ES-I3 (cell line): ENCODE results near the gene INTS6.
A peak's percentile ranks its signal among the peaks of the same experiment; 100 is the strongest.

Experiments
- H3K36me3 ChIP-seq: 2 replicates; pipeline ENCODE4 v1.6.1; 2013; ENCODE audit warnings: mild to moderate bottlenecking, low read length, control low read depth, moderate library complexity; ENCODE audit not compliant: insufficient read depth
- H3K4me1 ChIP-seq: 2 replicates; pipeline ENCODE4 v1.6.1; 2013; ENCODE audit warnings: mild to moderate bottlenecking, control low read depth, low read length; ENCODE audit not compliant: insufficient read depth
- H3K9ac ChIP-seq: 2 replicates; pipeline ENCODE4 v1.6.1; 2013; ENCODE audit warnings: low read depth, mild to moderate bottlenecking, low read length, moderate library complexity
- H3K9me3 ChIP-seq: 2 replicates; pipeline ENCODE4 v1.6.1; 2013; ENCODE audit warnings: mild to moderate bottlenecking, low read length, moderate library complexity; ENCODE audit not compliant: control insufficient read depth, insufficient read depth

INTS6 gene

DNA sequence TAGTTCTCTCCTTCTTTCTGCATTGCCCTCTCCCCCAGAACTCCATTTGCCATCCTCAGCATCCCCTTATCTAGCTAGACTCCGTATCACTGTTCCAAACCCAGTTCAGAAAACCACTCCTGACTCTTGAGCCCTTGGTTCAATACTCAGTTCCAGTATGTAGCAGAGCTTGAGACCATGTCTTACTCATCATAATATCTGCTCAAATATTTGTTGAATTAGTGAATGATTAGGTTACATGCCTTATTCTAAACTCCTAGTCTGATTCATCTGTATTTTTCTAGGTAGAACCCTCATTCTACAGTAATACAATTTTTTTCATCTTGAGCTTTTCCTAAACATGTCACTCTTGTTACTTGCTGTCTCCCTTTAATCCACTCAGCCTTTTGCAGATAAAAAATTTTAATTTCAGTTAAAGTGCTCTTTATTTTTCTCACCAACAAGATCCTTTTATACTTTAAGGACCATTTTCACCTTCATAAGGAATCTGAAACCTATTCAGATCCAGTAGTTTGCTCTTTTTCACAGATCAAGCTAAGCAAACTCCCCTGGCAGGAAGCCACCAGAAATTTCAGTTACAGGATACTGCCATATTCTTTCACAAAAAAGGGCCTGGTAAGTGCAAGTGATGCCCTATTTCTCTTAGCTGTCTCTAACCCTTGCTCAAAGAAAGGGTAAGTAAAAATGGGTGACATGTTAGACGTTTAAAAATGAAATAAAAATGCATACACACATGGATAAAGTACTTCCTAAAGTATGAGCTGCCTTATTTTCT, 23.1 kb upstream of the INTS6 start:
- Histone ChIP-seq H3K36me3 (no peaks in the 10 kb centered on the region), H3K9me3 (no peaks in the 10 kb centered on the region), H3K4me1 (no peaks in the 10 kb centered on the region), H3K9ac (no peak overlapping the region)

DNA sequence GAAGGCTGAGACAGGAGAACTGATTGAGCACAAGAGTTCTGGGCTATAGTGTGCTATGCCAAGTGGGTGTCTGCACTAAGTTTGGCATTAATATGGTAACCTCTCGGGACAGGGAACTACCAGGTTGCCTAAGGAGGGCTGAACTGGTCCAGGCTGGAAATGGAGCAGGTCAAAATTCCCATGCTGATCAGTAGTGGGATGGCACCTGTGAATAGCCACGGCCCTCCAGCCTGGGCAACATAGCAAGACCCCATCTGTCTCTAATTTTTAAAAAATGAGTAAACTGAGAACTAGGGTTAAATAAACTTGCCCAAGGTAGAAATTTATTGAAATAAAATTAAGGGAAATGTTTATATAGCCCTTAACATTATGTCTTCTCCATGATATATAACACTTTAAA, 17.0 kb upstream of the INTS6 start:
- Histone ChIP-seq H3K9ac (no peak overlapping the region), H3K36me3 (no peaks in the 10 kb centered on the region), H3K9me3 (no peaks in the 10 kb centered on the region), H3K4me1 (no peaks in the 10 kb centered on the region)

DNA sequence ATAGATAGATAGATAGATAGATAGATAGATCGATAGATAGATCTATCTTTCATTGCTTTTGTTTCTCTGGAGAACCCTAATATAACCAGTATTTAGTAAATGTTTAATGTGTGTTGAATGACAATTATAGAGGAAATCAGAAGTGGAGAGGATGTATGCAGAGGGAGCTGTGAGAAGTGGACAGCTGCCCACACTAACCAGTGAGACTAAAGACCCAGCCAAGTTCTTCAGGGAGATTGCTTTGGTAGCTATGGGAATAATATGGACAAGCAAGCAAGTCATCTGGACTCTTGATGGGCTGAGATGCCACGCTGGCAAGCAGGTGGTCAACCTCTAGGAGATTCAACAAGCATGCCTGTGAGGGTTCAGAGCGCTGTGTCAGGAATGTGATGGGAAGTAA, 14.9 kb upstream of the INTS6 start:
- no peaks in the 10 kb centered on the region for H3K4me1 ChIP-seq
- H3K9ac ChIP-seq, result no peak overlapping the region
- H3K36me3 ChIP-seq, result no peaks in the 10 kb centered on the region
- H3K9me3 ChIP-seq, result no peaks in the 10 kb centered on the region

DNA sequence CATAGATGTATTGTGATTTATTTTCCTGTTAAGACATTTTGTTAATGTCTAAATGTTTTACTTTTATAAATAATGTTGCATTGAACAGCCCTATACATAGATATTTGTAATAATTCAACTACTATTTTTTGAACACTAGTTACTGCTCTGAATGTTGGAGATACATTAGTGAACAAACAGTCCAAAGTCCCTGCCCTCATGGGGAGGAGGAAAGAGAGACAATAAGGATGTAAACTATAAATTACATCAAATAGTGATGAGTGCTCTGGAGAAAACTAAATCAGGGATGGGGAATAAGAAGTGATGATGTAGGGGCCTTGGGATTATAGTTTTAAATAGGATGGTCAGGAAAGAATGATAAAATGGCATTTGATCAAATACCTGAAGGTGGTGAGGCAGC, 12.3 kb upstream of the INTS6 start:
- Histone ChIP-seq H3K4me1 (no peaks in the 10 kb centered on the region), H3K36me3 (no peaks in the 10 kb centered on the region), H3K9ac (no peak overlapping the region), H3K9me3 (no peaks in the 10 kb centered on the region)

DNA sequence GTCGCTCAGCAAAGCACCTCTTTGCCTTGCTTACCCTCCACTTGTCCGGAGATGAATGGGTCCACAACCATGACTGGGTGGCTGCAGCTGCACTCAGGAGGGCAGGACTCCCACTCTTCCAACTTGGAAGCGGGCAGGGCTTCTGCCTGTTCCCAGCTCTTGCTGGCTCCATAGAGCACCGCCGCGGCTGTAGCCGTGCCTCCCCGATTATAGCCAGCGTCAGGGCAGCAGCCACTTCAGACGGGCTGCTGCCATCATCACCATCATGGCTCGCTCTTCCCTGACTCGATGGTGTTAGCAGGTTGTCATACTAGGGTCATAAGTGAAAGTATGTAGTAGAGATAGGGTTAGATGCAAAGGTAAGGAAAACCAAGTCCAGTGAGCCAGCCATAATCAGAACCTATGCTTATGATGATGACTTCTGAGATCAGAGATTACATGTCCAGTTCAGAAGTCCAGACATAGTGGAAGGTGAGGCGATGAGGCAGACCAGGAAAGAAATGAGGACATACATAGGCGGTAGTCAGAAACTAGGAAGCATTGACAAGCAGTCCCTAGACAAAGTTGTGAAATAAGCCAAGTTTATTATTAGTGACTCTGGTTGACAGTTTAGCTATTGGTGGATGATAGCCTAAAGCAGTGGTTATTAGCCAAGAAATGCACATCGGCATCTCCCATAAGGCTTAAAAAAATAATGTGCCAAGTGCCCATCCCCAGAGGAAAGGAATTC, 4.4 kb upstream of the INTS6 start:
- 0 out of 2 replicates have a peak, but pooled peaks cover 2% of the 10 kb centered on the region for H3K36me3 ChIP-seq
- no peak overlapping the region for H3K9ac ChIP-seq
- H3K4me1 ChIP-seq, result no peaks in the 10 kb centered on the region; the same call in 1 of the 2 replicates
- peaks cover 2% of the 10 kb centered on the region; the same call in 1 of the 2 replicates for H3K9me3 ChIP-seq

DNA sequence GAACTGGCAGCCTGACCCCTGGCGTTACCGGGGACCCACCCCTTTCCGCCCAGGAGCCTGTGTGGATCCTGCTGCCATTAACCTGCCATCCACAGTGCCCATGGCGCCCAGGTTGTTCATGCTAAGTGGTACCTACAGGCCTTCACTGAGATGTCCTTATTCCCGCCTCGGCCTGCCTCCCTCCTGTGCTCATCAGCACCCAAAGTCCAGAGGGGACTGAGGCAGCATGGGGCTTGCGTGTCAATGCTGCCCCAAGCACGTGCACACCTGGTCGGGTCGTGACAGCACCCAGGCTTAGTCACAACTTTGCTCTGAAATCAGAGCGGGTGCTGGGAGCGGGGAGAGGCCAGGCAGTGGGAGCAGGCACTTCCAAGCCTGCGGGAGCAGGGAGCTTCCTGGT, 3.7 kb upstream of the INTS6 start:
- no peak overlapping the region for H3K9ac ChIP-seq
- no peaks in the 10 kb centered on the region; the same call in 1 of the 2 replicates for H3K4me1 ChIP-seq
- peaks cover 2% of the 10 kb centered on the region; the same call in 1 of the 2 replicates for H3K9me3 ChIP-seq
- H3K36me3 ChIP-seq, result 0 out of 2 replicates have a peak, but pooled peaks cover 2% of the 10 kb centered on the region

DNA sequence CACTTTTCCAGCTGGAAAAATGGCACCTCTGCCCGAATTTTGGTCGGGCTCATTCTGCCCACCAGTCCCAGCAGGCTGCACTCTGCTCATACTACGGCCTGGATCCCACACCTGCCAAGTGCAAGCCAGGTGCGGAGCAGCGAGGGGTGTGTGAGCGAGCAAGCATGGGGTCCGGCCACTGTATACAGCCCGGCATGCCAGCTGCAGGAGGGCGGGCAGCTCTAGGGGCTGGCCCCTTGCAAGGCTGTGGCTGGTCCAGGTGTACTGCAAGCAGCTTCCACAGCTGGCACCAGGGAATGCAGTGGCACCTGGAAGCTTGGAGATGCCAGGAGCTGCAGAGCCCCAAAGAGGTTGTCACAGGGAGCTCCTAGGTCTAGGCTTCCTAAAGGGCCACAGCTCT, 2.7 kb upstream of the INTS6 start:
- Histone ChIP-seq H3K9ac (no peak overlapping the region), H3K9me3 (peaks cover 2% of the 10 kb centered on the region; the same call in 1 of the 2 replicates), H3K4me1 (peaks cover 3% of the 10 kb centered on the region; the same call in 1 of the 2 replicates)

DNA sequence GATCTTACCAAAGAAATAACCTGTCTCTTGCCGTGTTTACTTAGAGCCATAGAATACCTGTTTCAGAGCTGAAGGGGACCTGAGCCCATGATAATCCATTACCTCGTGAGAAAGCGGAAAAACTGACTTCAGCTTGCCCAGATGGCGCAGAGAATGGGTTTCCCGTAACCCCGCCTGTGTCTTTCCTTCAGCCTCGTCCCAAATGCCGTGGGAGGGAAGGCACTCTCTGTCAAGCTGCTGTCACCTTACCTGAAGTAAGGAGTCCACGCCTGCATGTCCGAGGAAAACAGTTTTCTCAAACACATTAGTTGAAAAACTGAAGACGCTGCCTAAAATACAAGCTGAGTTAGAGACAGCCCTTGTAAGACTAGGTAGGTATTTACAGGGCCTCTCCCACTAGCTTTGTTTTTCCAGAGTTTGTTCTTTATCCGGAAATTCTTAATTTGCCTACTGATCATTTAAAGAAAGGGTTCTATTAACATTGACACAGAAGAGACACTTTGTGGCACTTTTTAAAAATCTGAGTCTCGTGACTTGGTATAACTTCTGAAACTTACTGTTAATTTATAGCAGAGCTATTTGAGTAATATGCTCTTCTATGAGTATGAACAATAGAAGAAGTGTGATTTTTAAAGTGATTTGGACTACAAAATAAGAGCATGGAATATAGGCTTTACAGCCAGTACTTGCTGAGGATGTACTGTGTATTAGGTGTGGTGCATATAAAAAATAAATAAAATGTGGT, 1.3 kb upstream of the INTS6 start:
- Histone ChIP-seq H3K9me3 (peaks cover 2% of the 10 kb centered on the region; the same call in 1 of the 2 replicates), H3K4me1 (peaks cover 6% of the 10 kb centered on the region; the same call in 1 of the 2 replicates), H3K36me3 (0 out of 2 replicates have a peak, but pooled peaks cover 2% of the 10 kb centered on the region), H3K9ac (peak overlapping the region; percentile 95)

More for the DNA sequence above, 2.7 kb upstream of the INTS6 start:
- 0 out of 2 replicates have a peak, but pooled peaks cover 2% of the 10 kb centered on the region for H3K36me3 ChIP-seq

DNA sequence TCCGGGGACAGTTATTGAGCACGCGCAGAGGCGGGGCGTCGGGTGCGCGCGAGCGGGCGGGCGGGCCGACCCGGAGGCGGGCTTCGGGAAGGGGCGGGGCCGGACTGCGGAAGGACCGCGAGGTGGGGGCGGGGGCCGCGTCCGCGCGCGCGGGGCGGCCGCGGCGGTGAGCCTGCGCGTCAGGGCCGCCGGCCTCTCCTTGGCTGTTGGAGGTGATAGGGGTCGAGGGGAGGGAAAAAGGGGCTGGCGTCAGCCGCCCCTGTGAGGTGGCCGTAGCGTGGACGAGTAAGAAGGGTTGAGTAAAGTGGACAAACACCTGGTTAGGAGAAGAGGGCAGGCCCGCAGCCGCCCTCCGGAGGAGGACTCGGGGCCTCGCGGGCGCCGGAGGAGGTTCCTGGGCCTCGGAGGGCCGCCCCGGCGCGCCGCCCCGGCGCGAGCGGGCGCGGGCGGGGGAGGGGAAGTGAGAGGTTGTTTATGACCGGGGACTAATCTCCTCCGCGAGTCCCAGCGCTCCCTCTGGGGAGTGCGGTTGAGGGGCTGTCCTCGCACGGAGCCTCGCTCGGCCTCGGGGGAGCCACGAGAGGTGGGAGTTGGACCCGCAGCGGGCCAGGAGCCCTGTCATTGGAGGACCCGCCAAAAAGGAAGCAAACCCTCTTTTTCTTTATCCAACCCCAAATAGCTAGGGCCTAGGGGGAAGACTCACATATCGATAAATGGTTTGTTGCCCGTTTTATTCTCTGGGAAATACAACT, 547 bp upstream of the INTS6 start:
- Histone ChIP-seq H3K9ac (peak overlapping the region; percentile 95), H3K4me1 (peaks cover 6% of the 10 kb centered on the region; the same call in 1 of the 2 replicates), H3K36me3 (0 out of 2 replicates have a peak, but pooled peaks cover 2% of the 10 kb centered on the region), H3K9me3 (peaks cover 2% of the 10 kb centered on the region; the same call in 1 of the 2 replicates)

DNA sequence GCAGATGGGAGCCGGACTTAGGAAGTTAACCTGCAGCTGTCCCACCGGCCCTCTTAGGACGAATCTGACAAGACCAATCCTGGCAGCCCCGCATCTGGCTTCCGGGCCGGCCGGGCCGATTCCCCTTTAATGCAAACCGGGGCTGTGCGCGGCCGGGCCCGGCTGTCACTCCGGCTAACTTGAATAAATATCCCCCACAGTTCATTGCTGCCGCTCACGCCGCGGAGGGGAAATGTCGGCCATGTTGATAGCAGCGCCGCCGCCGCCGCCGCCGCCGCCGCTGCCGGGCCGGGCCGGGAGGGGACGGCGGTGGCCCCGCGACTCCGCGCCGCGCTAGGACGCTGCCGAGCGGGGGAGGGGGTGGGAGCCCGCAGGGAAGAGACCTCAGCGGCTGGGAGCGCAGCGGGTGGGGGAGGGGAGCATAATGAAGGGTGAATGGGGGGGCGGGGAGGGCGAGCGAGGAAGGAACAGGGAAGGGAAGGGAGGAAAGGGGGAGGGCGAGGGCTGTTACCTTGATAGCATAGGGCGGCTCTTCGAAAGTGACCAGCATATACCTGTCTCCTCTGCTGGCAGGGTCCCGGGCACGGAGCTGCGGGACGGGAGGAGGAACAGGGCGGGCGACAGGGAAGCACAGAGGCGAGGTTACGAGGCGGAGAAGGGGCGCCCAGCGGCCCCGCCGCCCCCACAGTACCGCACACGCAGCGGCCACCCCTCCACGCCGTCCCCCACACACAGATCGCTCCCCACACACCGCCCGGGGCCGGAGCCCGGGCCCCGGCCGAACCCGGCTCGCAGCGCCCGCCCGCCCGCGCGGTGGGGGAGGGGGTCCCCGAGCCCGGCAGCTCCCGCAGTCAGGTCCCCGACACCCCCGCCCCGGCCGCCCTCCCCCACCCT, 1.1 kb downstream of the INTS6 start:
- peaks cover 2% of the 10 kb centered on the region; the same call in 1 of the 2 replicates for H3K9me3 ChIP-seq
- 0 out of 2 replicates have a peak, but pooled peaks cover 2% of the 10 kb centered on the region for H3K36me3 ChIP-seq
- H3K4me1 ChIP-seq, result peaks cover 6% of the 10 kb centered on the region; the same call in 1 of the 2 replicates
- peak overlapping the region; percentile 85 for H3K9ac ChIP-seq

DNA sequence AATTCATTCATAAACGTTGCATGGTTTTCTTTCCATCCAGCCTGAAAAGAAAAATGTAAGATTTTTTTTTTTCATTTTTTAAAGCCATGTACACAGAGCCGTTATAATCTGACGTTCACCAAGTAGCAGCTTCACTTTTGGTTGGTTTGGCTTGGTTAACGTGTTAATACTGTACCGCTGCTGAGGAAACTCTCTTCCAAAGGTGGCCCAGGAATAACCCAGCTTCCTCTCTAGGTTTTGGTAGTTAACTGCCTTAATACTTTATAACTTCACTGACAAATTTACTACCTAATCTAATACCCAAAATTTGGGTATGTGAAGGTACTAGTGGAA, 1.7 kb downstream of the INTS6 start:
- Histone ChIP-seq H3K9ac (peak overlapping the region; percentile 85), H3K36me3 (no peaks in the 10 kb centered on the region), H3K9me3 (peaks cover under 1% of the 10 kb centered on the region; the same call in 1 of the 2 replicates), H3K4me1 (peaks cover 6% of the 10 kb centered on the region; the same call in 1 of the 2 replicates)

DNA sequence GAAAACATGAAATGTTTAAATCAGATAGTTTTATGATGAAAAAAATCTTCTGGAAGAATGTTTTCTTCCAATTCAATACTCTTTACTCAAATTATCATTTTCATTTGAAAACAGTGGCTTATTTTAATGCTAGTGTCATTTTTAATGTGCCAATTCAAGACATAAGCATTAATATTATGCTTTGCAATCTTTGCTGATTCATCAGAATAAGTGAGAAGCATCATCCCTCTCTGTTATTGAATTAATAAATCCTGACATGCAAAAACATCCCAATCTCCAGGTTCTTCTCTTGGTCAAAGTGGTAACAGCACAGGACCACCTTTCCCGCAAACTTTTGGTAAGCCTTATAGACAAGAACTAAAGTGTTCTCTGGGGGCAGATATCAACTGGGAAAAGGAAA, 3.8 kb downstream of the INTS6 start:
- Histone ChIP-seq H3K36me3 (no peaks in the 10 kb centered on the region), H3K9ac (no peak overlapping the region), H3K4me1 (peaks cover 6% of the 10 kb centered on the region; the same call in 1 of the 2 replicates), H3K9me3 (no peaks in the 10 kb centered on the region)

DNA sequence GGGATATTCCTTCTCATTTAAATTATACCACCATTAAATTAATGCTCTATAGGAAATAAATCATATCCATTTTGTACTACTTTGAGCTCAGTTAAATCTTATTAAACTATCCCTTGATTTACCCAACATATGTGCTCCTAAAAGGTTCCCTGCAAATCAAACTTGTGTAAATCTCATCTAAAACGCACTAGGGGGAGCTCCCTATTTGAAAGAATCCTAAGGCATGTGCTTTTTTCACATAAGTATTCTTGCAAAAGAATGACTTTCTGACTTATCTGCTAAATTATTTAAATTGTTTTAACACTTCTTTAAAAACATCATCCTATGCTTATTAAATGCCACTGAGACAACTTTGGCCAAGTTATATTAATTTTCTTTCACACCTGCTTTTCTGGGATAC, 7.9 kb downstream of the INTS6 start:
- Histone ChIP-seq H3K36me3 (no peaks in the 10 kb centered on the region), H3K9me3 (no peaks in the 10 kb centered on the region), H3K4me1 (no peaks in the 10 kb centered on the region), H3K9ac (no peak overlapping the region)
